GM12878 (cell line): ENCODE measurements around the gene OR10G2. TPM values are rescaled to one million over a fixed set of nuclear protein-coding genes. Genes with fewer than 3 reads are reported as not detected.

Experiments used
- ATAC-seq: fragments of 200-7000 bp; cut with Tn5 transposase; 3 replicates; pipeline ENCODE4 v1.9.1; 2020; ENCODE audit warnings: mild to moderate bottlenecking, moderate library complexity
- BruUV-seq: library from RNA; stranded (reverse); fragments of 400-500 nt; replicated peaks from 2 replicates; lab custom pipeline; 2021; lab: Mats Ljungman, UMichigan
- CTCF ChIA-PET: fragments of 300-600 bp; sonication (Branson Sonifier 250); formaldehyde crosslinking; extraction: SDS; loops from one replicate; lab custom pipeline; 2021; ENCODE audit warnings: inconsistent platforms; lab: Yijun Ruan, JAX
- POLR2A ChIA-PET: fragments of 350-600 bp; formaldehyde crosslinking; extraction: SDS; loops from one replicate; lab custom pipeline; 2021; ENCODE audit warnings: inconsistent platforms; lab: Charles Lee
- RAD21 ChIA-PET: fragments of 300-600 bp; sonication (Branson Sonifier 250); formaldehyde crosslinking; loops from one replicate; lab custom pipeline; 2023; ENCODE audit warnings: antibody characterized with exemption; ENCODE audit not compliant: unreplicated experiment; lab: Charles Lee
- SMC1A ChIA-PET: fragments of 300-600 bp; sonication (Branson Sonifier 250); formaldehyde crosslinking; loops from one replicate; lab custom pipeline; 2023; ENCODE audit not compliant: unreplicated experiment, uncharacterized antibody; lab: Charles Lee
- DNase-seq: peaks from one replicate; pipeline ENCODE4 v3.0.0-alpha.2; 2011; ENCODE audit warnings: low read depth, low spot score
- FAIRE-seq: peaks from 3 replicates; lab custom pipeline; 2011; peaks lifted over from hg19 to GRCh38; lab: Jason Lieb, UNC
- H2AFZ ChIP-seq: 2 replicates; pipeline ENCODE4 v1.6.0; 2011; ENCODE audit warnings: low read depth, low read length, control low read depth; ENCODE audit not compliant: control insufficient read depth
- H3K27ac ChIP-seq: 2 replicates; pipeline ENCODE4 v1.5.1; 2011; ENCODE audit warnings: control low read depth; ENCODE audit not compliant: control insufficient read depth, insufficient read depth
- H3K27me3 ChIP-seq, 2 experiments: replicated peaks in 1 of 2; 2 replicates each; pipeline versions ENCODE4 v1.6.0 to v1.6.1; 2011; ENCODE audit warnings: low read length in 1 of 2; ENCODE audit not compliant: control insufficient read depth in 2 of 2, insufficient read depth in 2 of 2
- H3K36me3 ChIP-seq, 2 experiments: 2 replicates each; pipeline ENCODE4 v1.5.1; 2011; ENCODE audit warnings: low read length in 1 of 2; ENCODE audit not compliant: control insufficient read depth in 2 of 2, insufficient read depth in 2 of 2
- H3K4me1 ChIP-seq: 2 replicates; pipeline ENCODE4 v1.6.1; 2011; ENCODE audit warnings: mild to moderate bottlenecking, low read length, moderate library complexity, mixed read lengths; ENCODE audit not compliant: control insufficient read depth, insufficient read depth
- H3K4me2 ChIP-seq: 2 replicates; pipeline ENCODE4 v1.6.0; 2011; ENCODE audit warnings: control low read depth; ENCODE audit not compliant: control insufficient read depth, insufficient read depth
- H3K4me3 ChIP-seq: fragments of 200-600 bp; sonication (generic); 2 replicates; pipeline ENCODE4 v1.5.1; 2016
- H3K79me2 ChIP-seq: 2 replicates; pipeline ENCODE4 v1.6.0; 2011; ENCODE audit warnings: low read length; ENCODE audit not compliant: control insufficient read depth, insufficient read depth
- H3K9ac ChIP-seq: 2 replicates; pipeline ENCODE4 v1.8.0; 2011; ENCODE audit warnings: low read length, control low read depth, mixed read lengths; ENCODE audit not compliant: control insufficient read depth, insufficient read depth
- H3K9me3 ChIP-seq: replicated peaks from 3 replicates; pipeline ENCODE4 v1.5.1; 2011; ENCODE audit warnings: mild to moderate bottlenecking, low read length; ENCODE audit not compliant: control insufficient read depth, insufficient read depth
- H4K20me1 ChIP-seq: 2 replicates; pipeline ENCODE4 v1.6.0; 2011; ENCODE audit not compliant: control insufficient read depth, insufficient read depth
- CBX5 ChIP-seq: sonication (generic); IDR thresholded peaks from 2 replicates; pipeline ENCODE4 v1.6.1; 2016; ENCODE audit warnings: low read depth, moderate library complexity, mild to moderate bottlenecking, inconsistent platforms
- DPF2 ChIP-seq: fragments of 450-650 bp; IDR thresholded peaks from 2 replicates; pipeline ENCODE4 v1.6.1; 2017; ENCODE audit warnings: mild to moderate bottlenecking
- IKZF2 ChIP-seq, 2 experiments: fragments of 450-650 bp; IDR thresholded peaks; 2 replicates each; pipeline ENCODE4 v1.6.1; 2017; ENCODE audit warnings: mild to moderate bottlenecking in 2 of 2, moderate library complexity in 2 of 2
- KAT2A ChIP-seq: conservative IDR thresholded peaks from 2 replicates; pipeline ENCODE4 v1.6.1; 2011; ENCODE audit warnings: low read depth, low read length; ENCODE audit not compliant: control insufficient read depth
- MTA3 ChIP-seq: IDR thresholded peaks from 2 replicates; pipeline ENCODE4 v1.6.1; 2012; ENCODE audit warnings: low read length, inconsistent platforms, borderline replicate concordance
- NFYA ChIP-seq: IDR thresholded peaks from 2 replicates; pipeline ENCODE4 v1.6.1; 2011; ENCODE audit warnings: low read depth, mild to moderate bottlenecking, low read length, improper control_type of control experiment, borderline replicate concordance
- POLR2AphosphoS2 ChIP-seq: IDR thresholded peaks from 2 replicates; pipeline ENCODE4 v1.6.1; 2011; ENCODE audit warnings: low read depth, mild to moderate bottlenecking, low read length, improper control_type of control experiment, moderate library complexity
- RBBP5 ChIP-seq: fragments of 200-600 bp; sonication (generic); conservative IDR thresholded peaks from 2 replicates; pipeline ENCODE4 v1.6.1; 2016
- RFX5 ChIP-seq: IDR thresholded peaks from 2 replicates; pipeline ENCODE4 v1.6.1; 2011; ENCODE audit warnings: low read depth, low read length, improper control_type of control experiment
- SIX5 ChIP-seq: IDR thresholded peaks from 2 replicates; pipeline ENCODE4 v1.6.1; 2011; ENCODE audit warnings: mild to moderate bottlenecking, low read depth, low read length, moderate library complexity; ENCODE audit not compliant: severe bottlenecking
- SPI1 ChIP-seq: IDR thresholded peaks from 2 replicates; pipeline ENCODE4 v1.6.1; 2011; ENCODE audit warnings: low read depth, mild to moderate bottlenecking, low read length, moderate library complexity, borderline replicate concordance; ENCODE audit not compliant: insufficient read depth
- SREBF1 ChIP-seq: IDR thresholded peaks from 2 replicates; pipeline ENCODE4 v1.6.1; 2012; ENCODE audit warnings: mild to moderate bottlenecking, low read length
- SREBF2 ChIP-seq: IDR thresholded peaks from 2 replicates; pipeline ENCODE4 v1.6.1; 2012; ENCODE audit warnings: mild to moderate bottlenecking, low read length
- SRF ChIP-seq, 2 experiments: IDR thresholded peaks; 2 replicates each; pipeline ENCODE4 v1.6.1; 2011; ENCODE audit warnings: low read depth in 2 of 2, low read length in 2 of 2, mild to moderate bottlenecking in 1 of 2, moderate library complexity in 1 of 2
- STAT3 ChIP-seq: IDR thresholded peaks from 2 replicates; pipeline ENCODE4 v1.6.1; 2011; ENCODE audit warnings: low read depth, low read length, improper control_type of control experiment
- ZNF217 ChIP-seq: fragments of 450-650 bp; IDR thresholded peaks from 2 replicates; pipeline ENCODE4 v1.6.1; 2017; ENCODE audit warnings: antibody characterized with exemption, mild to moderate bottlenecking
- WGBS: methylation state at CpG from one replicate; pipeline ENCODE4 v1.1.6; 2016; ENCODE audit warnings: low lambda C conversion rate; ENCODE audit not compliant: insufficient replicate concordance, insufficient coverage; ENCODE audit errors: missing lambda C conversion rate; 5-methylcytosine and 5-hydroxymethylcytosine counted together
- in situ Hi-C: fragments of 300-500 bp; cut with MboI; formaldehyde crosslinking; loops from 9 replicates; pipeline ENCODE4 v1.14.3; 2018; ENCODE audit warnings: mixed read lengths
- intact Hi-C: fragments of 100-400 bp; cut with micrococcal nuclease; formaldehyde crosslinking; loops from one replicate; pipeline ENCODE4 v1.14.2; 2022; ENCODE audit not compliant: unreplicated experiment
- polyA plus RNA-seq, 11 experiments: library from polyadenylated mRNA; depleted of rRNA in 4 of 11; unstranded in 6 of 11; stranded (reverse) in 5 of 11; fragments of >200 nt; fragmentation: Nextera tagmentation in 4 of 11; fragmentation: Illumina TruSeq in 1 of 11; extraction: Ambion mirVana in 4 of 11; extraction: Trizol in 1 of 11; gene quantifications; 1 replicate in 1 of 11; 2 replicates in 10 of 11; pipeline versions ENCODE4 v1.2.1 to v1.2.3, GENCODE V29; 2011 to 2016; ENCODE audit warnings: inconsistent platforms in 2 of 11, missing spikeins in 2 of 11, low read depth in 1 of 11
- total RNA-seq, 4 experiments: library from RNA; depleted of rRNA in 3 of 4; stranded (reverse); fragments of >200 nt in 3 of 4; fragmentation: Illumina TruSeq in 1 of 4; extraction: Trizol in 1 of 4; gene quantifications; 2 replicates each; pipeline versions ENCODE4 v1.2.1 to v1.2.3, GENCODE V29; 2013 to 2021
- TF ChIP-seq, protein P1 (sequence below): fragments of 450-650 bp; IDR thresholded peaks from 2 replicates; pipeline ENCODE4 v1.6.1; 2017; ENCODE audit warnings: mild to moderate bottlenecking, moderate library complexity
- TF ChIP-seq, protein P2 (sequence below): IDR thresholded peaks from 2 replicates; pipeline ENCODE4 v1.6.1; 2011; ENCODE audit warnings: low read depth, mild to moderate bottlenecking, low read length, moderate library complexity, borderline replicate concordance; ENCODE audit errors: extremely low read depth

Gene OR10G2
- total and polyA plus RNA-seq, 10 of the 15 experiments (the other 5 are each of a cell fraction or from before 2014, with no cell fraction given) = not detected

DNA sequence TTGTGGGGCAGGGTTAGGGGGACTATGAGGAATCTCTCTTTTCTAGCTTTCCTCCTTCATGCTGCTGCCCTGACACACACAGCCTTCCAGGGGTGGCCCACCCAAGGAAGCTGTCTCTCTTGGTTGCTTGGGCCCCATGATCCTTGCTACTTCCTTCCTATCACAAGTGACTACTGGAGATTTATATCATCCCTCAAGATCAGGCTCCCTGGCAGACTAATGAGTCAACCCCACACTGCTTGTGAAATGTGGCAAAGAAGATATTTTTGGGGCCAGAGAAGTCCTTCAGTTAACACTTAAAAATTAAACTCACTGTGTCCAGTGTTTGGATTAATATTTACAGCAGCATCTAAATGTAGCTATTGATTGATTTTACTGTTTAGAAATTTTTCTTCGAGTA is 37.4 kb upstream of the OR10G2 start:
- FAIRE-seq (no peak), DNase-seq (no peak)
- H3K9me3 ChIP-seq = no peaks in the 10 kb centered on the region; the same call in 2 of the 3 replicates
- H3K27ac ChIP-seq = no peak overlapping the region
- no peak overlapping the region for H3K4me3 ChIP-seq
- no TSS peak for BruUV-seq
- H3K9ac ChIP-seq = no peak overlapping the region
- no peaks in the 10 kb centered on the region for H3K36me3 ChIP-seq
- CTCF ChIA-PET = no interaction called here
- TF ChIP-seq CBX5 (no peak), RFX5 (no peak), SIX5 (no peak), KAT2A (no peak), SRF (IDR thresholded peaks at IDR 0.05; ENCODE audit: low read depth in 2 of 2, low read length in 2 of 2) (no peak), NFYA (no peak), ZNF217 (no peak), SREBF1 (no peak), RBBP5 (no peak), SPI1 (no peak), SREBF2 (no peak), IKZF2 (IDR thresholded peaks at IDR 0.05) (no peak), STAT3 (no peak), POLR2AphosphoS2 (no peak), MTA3 (no peak), DPF2 (no peak)
- TF ChIP-seq, protein P1, sequence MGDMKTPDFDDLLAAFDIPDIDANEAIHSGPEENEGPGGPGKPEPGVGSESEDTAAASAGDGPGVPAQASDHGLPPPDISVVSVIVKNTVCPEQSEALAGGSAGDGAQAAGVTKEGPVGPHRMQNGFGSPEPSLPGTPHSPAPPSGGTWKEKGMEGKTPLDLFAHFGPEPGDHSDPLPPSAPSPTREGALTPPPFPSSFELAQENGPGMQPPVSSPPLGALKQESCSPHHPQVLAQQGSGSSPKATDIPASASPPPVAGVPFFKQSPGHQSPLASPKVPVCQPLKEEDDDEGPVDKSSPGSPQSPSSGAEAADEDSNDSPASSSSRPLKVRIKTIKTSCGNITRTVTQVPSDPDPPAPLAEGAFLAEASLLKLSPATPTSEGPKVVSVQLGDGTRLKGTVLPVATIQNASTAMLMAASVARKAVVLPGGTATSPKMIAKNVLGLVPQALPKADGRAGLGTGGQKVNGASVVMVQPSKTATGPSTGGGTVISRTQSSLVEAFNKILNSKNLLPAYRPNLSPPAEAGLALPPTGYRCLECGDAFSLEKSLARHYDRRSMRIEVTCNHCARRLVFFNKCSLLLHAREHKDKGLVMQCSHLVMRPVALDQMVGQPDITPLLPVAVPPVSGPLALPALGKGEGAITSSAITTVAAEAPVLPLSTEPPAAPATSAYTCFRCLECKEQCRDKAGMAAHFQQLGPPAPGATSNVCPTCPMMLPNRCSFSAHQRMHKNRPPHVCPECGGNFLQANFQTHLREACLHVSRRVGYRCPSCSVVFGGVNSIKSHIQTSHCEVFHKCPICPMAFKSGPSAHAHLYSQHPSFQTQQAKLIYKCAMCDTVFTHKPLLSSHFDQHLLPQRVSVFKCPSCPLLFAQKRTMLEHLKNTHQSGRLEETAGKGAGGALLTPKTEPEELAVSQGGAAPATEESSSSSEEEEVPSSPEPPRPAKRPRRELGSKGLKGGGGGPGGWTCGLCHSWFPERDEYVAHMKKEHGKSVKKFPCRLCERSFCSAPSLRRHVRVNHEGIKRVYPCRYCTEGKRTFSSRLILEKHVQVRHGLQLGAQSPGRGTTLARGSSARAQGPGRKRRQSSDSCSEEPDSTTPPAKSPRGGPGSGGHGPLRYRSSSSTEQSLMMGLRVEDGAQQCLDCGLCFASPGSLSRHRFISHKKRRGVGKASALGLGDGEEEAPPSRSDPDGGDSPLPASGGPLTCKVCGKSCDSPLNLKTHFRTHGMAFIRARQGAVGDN = no peak
- TF ChIP-seq, protein P2, sequence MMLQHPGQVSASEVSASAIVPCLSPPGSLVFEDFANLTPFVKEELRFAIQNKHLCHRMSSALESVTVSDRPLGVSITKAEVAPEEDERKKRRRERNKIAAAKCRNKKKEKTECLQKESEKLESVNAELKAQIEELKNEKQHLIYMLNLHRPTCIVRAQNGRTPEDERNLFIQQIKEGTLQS = no peak
- TF ChIP-seq, all 136 proteins: peak for 0
- no peak overlapping the region for H2AFZ ChIP-seq
- in situ Hi-C loops (no loop called here), intact Hi-C loops (no loop called here)
- H4K20me1 ChIP-seq = no peaks in the 10 kb centered on the region
- RAD21 ChIA-PET = no interaction called here
- SMC1A ChIA-PET = no interaction called here
- peaks cover 0 to 1% of the 10 kb centered on the region in 2 experiments; a peak in 1 of 4 replicates for H3K27me3 ChIP-seq
- H3K4me1 ChIP-seq = no peaks in the 10 kb centered on the region
- no peak overlapping the region for H3K4me2 ChIP-seq
- 37% methylated on average over 1 of the region's 1 CpG for WGBS
- no peak for ATAC-seq
- POLR2A ChIA-PET = no interaction called here
- no peaks in the 10 kb centered on the region for H3K79me2 ChIP-seq
